ENCODE data around the gene COL5A1. TPM values are rescaled to one million over a fixed set of nuclear protein-coding genes. Genes with fewer than 3 reads are reported as not detected.

Gene COL5A1
- total RNA-seq, 1 donor from 2014 or later, result 28.9 TPM

DNA sequence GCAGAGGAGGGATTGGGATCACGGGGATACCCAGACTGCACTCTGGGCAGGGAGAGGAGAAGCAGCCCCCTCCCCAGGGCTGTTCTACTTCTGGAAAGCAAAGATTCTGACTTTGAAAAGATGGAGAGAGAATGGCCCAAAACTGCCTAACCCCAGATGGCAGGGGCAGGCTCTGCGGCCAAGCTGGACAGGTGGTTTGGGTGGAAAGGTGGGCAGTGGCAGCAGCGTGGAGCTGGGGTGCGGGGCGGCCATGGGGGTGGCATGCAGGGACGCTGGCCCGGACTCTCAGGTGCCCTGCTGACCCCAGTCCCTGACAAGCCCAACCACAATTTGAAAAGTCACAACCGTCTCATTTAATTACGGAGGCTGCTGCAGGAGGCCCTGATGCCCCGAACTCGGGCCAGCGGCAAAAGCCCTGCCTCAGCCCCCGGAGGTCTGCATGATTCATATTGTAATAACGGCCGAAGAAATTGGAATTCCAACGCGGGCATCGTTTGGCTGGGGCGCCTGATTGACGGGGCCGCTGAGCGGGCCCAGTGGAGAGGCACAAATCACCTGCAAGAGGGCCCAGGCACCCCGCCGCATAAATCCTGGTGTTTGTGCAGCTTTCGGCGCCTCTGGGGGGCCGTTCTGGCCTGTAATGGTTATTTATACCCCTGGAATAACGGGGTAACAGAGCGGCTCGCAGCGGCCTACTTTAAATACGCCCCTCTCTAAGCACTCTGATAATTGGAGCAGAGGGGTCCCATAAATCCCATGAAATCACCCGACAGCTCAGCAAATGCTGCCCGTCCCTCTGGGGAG is 197.2 kb downstream of the COL5A1 start:
- no peak for DNase-seq
- Mint-ChIP-seq H3K4me1 (ENCODE audit: low read depth, unreplicated experiment) (peaks cover 6% of the 10 kb centered on the region), H3K9me3 (ENCODE audit: unreplicated experiment) (peaks cover 4% of the 10 kb centered on the region), H3K27ac (ENCODE audit: unreplicated experiment) (no peak overlapping the region), H3K36me3 (ENCODE audit: unreplicated experiment) (no peaks in the 10 kb centered on the region), H3K4me3 (ENCODE audit: unreplicated experiment) (no peak overlapping the region), H3K27me3 (ENCODE audit: unreplicated experiment) (peaks cover 3% of the 10 kb centered on the region)
- TF ChIP-seq, protein P1, sequence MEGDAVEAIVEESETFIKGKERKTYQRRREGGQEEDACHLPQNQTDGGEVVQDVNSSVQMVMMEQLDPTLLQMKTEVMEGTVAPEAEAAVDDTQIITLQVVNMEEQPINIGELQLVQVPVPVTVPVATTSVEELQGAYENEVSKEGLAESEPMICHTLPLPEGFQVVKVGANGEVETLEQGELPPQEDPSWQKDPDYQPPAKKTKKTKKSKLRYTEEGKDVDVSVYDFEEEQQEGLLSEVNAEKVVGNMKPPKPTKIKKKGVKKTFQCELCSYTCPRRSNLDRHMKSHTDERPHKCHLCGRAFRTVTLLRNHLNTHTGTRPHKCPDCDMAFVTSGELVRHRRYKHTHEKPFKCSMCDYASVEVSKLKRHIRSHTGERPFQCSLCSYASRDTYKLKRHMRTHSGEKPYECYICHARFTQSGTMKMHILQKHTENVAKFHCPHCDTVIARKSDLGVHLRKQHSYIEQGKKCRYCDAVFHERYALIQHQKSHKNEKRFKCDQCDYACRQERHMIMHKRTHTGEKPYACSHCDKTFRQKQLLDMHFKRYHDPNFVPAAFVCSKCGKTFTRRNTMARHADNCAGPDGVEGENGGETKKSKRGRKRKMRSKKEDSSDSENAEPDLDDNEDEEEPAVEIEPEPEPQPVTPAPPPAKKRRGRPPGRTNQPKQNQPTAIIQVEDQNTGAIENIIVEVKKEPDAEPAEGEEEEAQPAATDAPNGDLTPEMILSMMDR (IDR thresholded peaks at IDR 0.05; ENCODE audit: partially characterized antibody, unreplicated experiment), result no peak

DNA sequence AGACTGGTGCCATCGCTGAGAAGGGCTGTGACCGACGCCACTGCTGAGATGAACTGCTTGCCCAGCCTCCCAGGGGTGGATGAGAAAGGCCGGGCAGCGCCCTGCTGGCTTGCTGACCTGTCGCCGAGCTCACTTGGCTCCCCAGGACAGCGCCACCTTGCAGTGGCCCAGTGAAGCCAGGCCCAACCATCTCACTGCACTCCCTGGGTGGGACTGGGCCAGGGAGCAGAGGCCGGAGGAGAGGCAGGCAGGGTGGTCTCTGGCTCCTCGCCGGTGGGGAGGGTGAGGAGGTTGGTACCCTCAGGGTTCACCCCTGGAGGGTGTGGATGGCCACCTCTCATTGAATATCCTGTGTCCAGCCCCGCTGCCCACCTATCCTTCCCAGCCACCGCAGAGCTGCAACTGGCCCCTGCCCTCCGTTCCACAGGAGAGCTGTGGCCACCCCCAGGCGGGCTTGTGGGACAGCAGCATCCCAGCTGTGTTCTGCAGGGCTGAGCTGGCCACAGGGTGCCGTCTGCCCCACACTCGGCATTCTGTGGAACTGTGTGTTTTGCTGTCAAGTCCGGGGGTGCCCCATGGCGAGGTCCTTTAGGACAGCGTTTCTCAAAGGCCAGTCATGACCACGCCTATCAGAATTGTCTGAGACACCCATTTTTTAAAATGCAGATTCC is 198.0 kb downstream of the COL5A1 start:
- Mint-ChIP-seq H3K4me1 (ENCODE audit: low read depth, unreplicated experiment) (peaks cover 3% of the 10 kb centered on the region), H3K27ac (ENCODE audit: unreplicated experiment) (no peak overlapping the region), H3K4me3 (ENCODE audit: unreplicated experiment) (no peak overlapping the region), H3K9me3 (ENCODE audit: unreplicated experiment) (peaks cover 1% of the 10 kb centered on the region), H3K36me3 (ENCODE audit: unreplicated experiment) (no peaks in the 10 kb centered on the region), H3K27me3 (ENCODE audit: unreplicated experiment) (peaks cover 3% of the 10 kb centered on the region)
- peak; percentile 34 for DNase-seq
- TF ChIP-seq, protein P1 (IDR thresholded peaks at IDR 0.05; ENCODE audit: partially characterized antibody, unreplicated experiment), result no peak

DNA sequence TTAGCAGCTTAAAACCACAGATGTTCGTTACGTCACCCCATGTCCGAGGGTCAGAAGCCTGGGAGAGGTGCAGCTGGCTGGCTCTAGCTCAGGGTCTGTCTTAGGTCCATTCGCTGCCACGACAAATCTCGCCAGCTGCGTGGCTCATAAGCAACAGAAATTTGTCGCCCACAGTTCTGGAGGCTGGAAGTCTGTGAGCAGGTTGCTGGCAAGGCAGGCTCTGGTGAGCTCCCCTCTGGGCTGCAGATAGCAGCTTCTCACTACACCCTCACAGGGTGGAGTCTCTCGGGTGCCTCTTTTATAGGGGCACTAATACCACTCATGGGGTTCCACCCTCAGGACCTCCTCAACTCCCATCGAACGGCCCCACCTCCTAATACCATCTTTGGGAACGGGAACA is 198.9 kb downstream of the COL5A1 start:
- TF ChIP-seq, protein P1 (IDR thresholded peaks at IDR 0.05; ENCODE audit: partially characterized antibody, unreplicated experiment), result no peak
- Mint-ChIP-seq H3K9me3 (ENCODE audit: unreplicated experiment) (no peaks in the 10 kb centered on the region), H3K4me1 (ENCODE audit: low read depth, unreplicated experiment) (peaks cover 3% of the 10 kb centered on the region), H3K4me3 (ENCODE audit: unreplicated experiment) (no peak overlapping the region), H3K36me3 (ENCODE audit: unreplicated experiment) (no peaks in the 10 kb centered on the region), H3K27ac (ENCODE audit: unreplicated experiment) (no peak overlapping the region), H3K27me3 (ENCODE audit: unreplicated experiment) (peaks cover 3% of the 10 kb centered on the region)
- DNase-seq, result no peak

GRCh38 chr9:134841180-134841904 is 199.7 kb downstream of the COL5A1 start:
- no peak for DNase-seq
- no peaks in the 10 kb centered on the region for H3K9me3 Mint-ChIP-seq (ENCODE audit: unreplicated experiment)
- TF ChIP-seq, protein P1 (IDR thresholded peaks at IDR 0.05; ENCODE audit: partially characterized antibody, unreplicated experiment), result no peak
- H3K36me3 Mint-ChIP-seq (ENCODE audit: unreplicated experiment), result no peaks in the 10 kb centered on the region
- no peak overlapping the region for H3K4me3 Mint-ChIP-seq (ENCODE audit: unreplicated experiment)
- no peak overlapping the region for H3K27ac Mint-ChIP-seq (ENCODE audit: unreplicated experiment)
- H3K27me3 Mint-ChIP-seq (ENCODE audit: unreplicated experiment), result peaks cover 3% of the 10 kb centered on the region
- H3K4me1 Mint-ChIP-seq (ENCODE audit: low read depth, unreplicated experiment), result peaks cover 3% of the 10 kb centered on the region

All from glutamatergic neuron (in vitro differentiated cells).